Spleen (tissue), 11 donors: Measurements from ENCODE around the gene GAGE10. TPM values are rescaled to one million over a fixed set of nuclear protein-coding genes. Genes with fewer than 3 reads are reported as not detected.

Source experiments
- DNase-seq: peaks from one replicate; pipeline ENCODE4 v3.0.0-alpha.2; 2020
- H3K27ac ChIP-seq, 8 donors: fragments of 200-600 bp; sonication (generic) in 7 of 8; 1 replicate in 4 of 8; 2 replicates in 4 of 8; pipeline versions ENCODE4 v1.5.0 to v1.8.0; 2016 to 2021; ENCODE audit warnings: inconsistent platforms in 4 of 8, mild to moderate bottlenecking in 4 of 8, moderate library complexity in 1 of 8
- H3K27me3 ChIP-seq, 7 donors: fragments of 200-600 bp; sonication (generic) in 6 of 7; replicated peaks in 1 of 7; 1 replicate in 4 of 7; 2 replicates in 3 of 7; pipeline versions ENCODE4 v1.5.0 to v1.8.0; 2016 to 2021; ENCODE audit warnings: inconsistent platforms in 3 of 7, mild to moderate bottlenecking in 1 of 7
- H3K36me3 ChIP-seq, 6 donors: fragments of 200-600 bp; sonication (generic) in 5 of 6; 1 replicate in 4 of 6; 2 replicates in 2 of 6; pipeline versions ENCODE4 v1.5.0 to v1.8.0; 2016 to 2021; ENCODE audit warnings: inconsistent platforms in 2 of 6
- H3K4me1 ChIP-seq, 6 donors: fragments of 200-600 bp; sonication (generic) in 5 of 6; 1 replicate in 3 of 6; 2 replicates in 3 of 6; pipeline versions ENCODE4 v1.5.0 to v1.8.0; 2016 to 2021; ENCODE audit warnings: inconsistent platforms in 3 of 6
- H3K4me3 ChIP-seq, 8 donors: fragments of 200-600 bp; sonication (generic) in 7 of 8; 1 replicate in 4 of 8; 2 replicates in 4 of 8; pipeline versions ENCODE4 v1.5.0 to v1.8.0; 2016 to 2021; ENCODE audit warnings: inconsistent platforms in 4 of 8, mild to moderate bottlenecking in 4 of 8, moderate library complexity in 2 of 8
- H3K9me3 ChIP-seq, 8 donors: fragments of 200-600 bp; sonication (generic) in 7 of 8; 1 replicate in 4 of 8; 2 replicates in 4 of 8; pipeline versions ENCODE4 v1.5.0 to v1.8.0; 2016 to 2021; ENCODE audit warnings: inconsistent platforms in 4 of 8
- POLR2A ChIP-seq, 3 donors: fragments of 450-650 bp; IDR thresholded peaks; one replicate each; pipeline ENCODE4 v1.5.1; 2017; ENCODE audit warnings: antibody characterized with exemption in 3 of 3, mild to moderate bottlenecking in 1 of 3
- POLR2AphosphoS5 ChIP-seq, 3 donors: sonication (generic); formaldehyde crosslinking; IDR thresholded peaks; one replicate each; pipeline ENCODE4 v1.5.1; 2017; ENCODE audit warnings: antibody characterized with exemption in 3 of 3
- WGBS, 5 donors: extraction: QIAGEN DNeasy Blood & Tissue Kit in 3 of 5; methylation state at CpG; one replicate each; pipeline versions ENCODE4 v1.1.5 to v1.1.7; 2013 to 2018; 5-methylcytosine and 5-hydroxymethylcytosine counted together
- intact Hi-C: fragments of 100-400 bp; cut with DNase I; formaldehyde crosslinking; loops from one replicate; pipeline ENCODE4 v1.15.0; 2023; ENCODE audit warnings: low total_unique reads
- polyA plus RNA-seq, 3 donors: library from polyadenylated mRNA; stranded (reverse); fragments of 200-250 nt; gene quantifications; one replicate each; pipeline ENCODE4 v1.2.1, GENCODE V29; 2013
- total RNA-seq, 7 donors: library from RNA; depleted of rRNA in 3 of 7; stranded (reverse); fragments of >200 nt in 3 of 7; fragmentation: NEBNext Ultra II Directional in 4 of 7; extraction: Animal tissue kit (Norgen Biotek cat#: 25700) in 4 of 7; gene quantifications; one replicate each; pipeline versions ENCODE4 v1.1.0 to v1.2.1, GENCODE V29; 2016 to 2021
- TF ChIP-seq, protein P1 (sequence below), 11 experiments: fragments of 200-600 bp in 7 of 11; fragments of 450-650 bp in 4 of 11; sonication (generic) in 4 of 11; IDR thresholded peaks in 8 of 11; conservative IDR thresholded peaks in 3 of 11; 1 replicate in 7 of 11; 2 replicates in 4 of 11; pipeline versions ENCODE4 v1.4.0 to v1.8.0; 2016 to 2021; ENCODE audit warnings: antibody characterized with exemption in 11 of 11, inconsistent platforms in 4 of 11, mild to moderate bottlenecking in 1 of 11
- donor health status: healthy with polysubstance abuse.
- donor health status: DM: no; HTN: no; CAD: no; lungs with moderate emphysema.
- donor health status: DM: no; HTN: no; CAD: no.
- donor health status: Bipolar disorder and iron deficiency.
- donor health status: healthy.
- donor health status: DM: no; HTN: no; CAD: no.
- donor health status: DM: yes; HTN: yes; CAD: no.

Gene GAGE10
- total and polyA plus RNA-seq, 10 donors, result not detected

DNA sequence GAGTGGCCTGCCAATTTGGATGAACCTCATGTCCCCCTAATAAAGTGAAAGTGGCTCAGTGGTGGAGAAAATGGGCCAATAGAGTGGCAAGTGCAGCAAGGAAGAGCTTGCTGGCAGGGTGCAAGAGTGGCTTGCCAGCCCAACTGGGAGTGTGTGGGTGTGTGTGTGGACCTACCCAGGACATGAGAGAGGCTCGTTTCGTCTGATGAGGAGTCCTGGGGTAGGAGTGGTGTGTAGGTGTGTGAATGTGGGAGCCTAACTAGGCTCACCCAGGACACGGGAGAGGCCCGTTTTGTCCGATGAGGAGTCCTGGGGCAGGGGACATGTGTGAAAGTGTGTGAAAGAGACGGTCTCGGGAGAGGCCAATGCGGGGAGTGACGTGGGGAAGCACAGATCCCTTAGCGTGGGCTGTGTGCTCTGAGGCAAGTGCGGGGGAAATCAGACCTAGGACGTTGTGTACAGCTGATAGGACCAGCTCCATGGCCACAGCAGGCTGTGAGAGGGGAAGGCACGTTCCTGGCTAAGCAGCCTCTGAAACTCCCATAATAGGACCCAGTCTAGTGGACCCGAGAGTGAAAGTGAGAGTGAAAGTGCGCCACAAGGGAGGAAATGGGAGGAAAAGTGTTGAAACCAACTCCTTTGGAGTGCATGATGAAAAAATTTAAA lies 5.3 kb downstream of the GAGE10 start:
- Histone ChIP-seq H3K4me3 (peak overlapping the region in 7 of 8 donors; percentile 8 to 64 (median 30)), H3K36me3 (no peaks in the 10 kb centered on the region), H3K4me1 (peaks cover 0 to 20% (median 7%) of the 10 kb centered on the region in 6 donors), H3K27ac (peak overlapping the region; percentile 69 to 83 (median 77)), H3K27me3 (no peaks in the 10 kb centered on the region), H3K9me3 (no peaks in the 10 kb centered on the region)
- DNase-seq, result peak; percentile 78
- intact Hi-C loops, result no loop called here
- peak in 1 of 3 donors; percentile 48 for TF ChIP-seq POLR2AphosphoS5 (IDR thresholded peaks at IDR 0.05)
- TF ChIP-seq POLR2A (IDR thresholded peaks at IDR 0.05), result no peak
- TF ChIP-seq, protein P1, sequence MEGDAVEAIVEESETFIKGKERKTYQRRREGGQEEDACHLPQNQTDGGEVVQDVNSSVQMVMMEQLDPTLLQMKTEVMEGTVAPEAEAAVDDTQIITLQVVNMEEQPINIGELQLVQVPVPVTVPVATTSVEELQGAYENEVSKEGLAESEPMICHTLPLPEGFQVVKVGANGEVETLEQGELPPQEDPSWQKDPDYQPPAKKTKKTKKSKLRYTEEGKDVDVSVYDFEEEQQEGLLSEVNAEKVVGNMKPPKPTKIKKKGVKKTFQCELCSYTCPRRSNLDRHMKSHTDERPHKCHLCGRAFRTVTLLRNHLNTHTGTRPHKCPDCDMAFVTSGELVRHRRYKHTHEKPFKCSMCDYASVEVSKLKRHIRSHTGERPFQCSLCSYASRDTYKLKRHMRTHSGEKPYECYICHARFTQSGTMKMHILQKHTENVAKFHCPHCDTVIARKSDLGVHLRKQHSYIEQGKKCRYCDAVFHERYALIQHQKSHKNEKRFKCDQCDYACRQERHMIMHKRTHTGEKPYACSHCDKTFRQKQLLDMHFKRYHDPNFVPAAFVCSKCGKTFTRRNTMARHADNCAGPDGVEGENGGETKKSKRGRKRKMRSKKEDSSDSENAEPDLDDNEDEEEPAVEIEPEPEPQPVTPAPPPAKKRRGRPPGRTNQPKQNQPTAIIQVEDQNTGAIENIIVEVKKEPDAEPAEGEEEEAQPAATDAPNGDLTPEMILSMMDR (IDR thresholded peaks at IDR 0.05 in 8 of 11, conservative IDR thresholded peaks at IDR 0.05 in 3 of 11), result no peak
- 36 to 60% (median 54%) methylated on average over 12 to 15 of the region's 15 CpGs for WGBS, 5 donors

DNA sequence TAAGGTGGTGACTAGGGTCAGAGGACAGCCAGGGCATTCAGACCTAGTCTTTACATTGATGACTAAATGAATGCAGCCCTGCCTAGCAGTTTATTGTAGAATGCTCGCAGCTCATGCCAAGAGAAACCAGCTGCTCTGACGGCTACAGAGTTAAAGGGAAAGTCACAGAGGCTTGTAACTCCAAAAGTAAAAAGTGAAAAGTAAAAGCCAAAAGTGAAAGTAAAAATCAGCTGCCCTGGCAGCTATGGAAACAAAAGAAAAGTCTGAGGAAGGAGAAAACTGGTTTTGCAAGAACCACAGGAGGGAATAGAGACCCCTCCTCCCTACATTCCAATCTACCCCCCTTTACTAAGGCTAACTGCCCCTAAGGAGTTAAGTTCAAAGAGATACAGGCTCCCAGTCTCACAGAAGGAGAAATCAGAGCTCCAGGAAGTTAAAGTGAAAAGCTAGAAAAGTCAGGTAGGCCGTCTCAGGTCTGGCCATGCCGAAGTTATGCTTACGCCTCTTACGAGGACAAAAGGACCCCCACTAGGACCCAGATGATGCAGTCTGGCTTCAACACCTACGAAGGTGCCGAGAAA lies 6.0 kb downstream of the GAGE10 start:
- 11 to 45% (median 24%) methylated on average over 8 of the region's 8 CpGs for WGBS, 5 donors
- DNase-seq, result no peak
- H3K4me3 ChIP-seq, result peak overlapping the region; percentile 8 to 64 (median 29)

DNA sequence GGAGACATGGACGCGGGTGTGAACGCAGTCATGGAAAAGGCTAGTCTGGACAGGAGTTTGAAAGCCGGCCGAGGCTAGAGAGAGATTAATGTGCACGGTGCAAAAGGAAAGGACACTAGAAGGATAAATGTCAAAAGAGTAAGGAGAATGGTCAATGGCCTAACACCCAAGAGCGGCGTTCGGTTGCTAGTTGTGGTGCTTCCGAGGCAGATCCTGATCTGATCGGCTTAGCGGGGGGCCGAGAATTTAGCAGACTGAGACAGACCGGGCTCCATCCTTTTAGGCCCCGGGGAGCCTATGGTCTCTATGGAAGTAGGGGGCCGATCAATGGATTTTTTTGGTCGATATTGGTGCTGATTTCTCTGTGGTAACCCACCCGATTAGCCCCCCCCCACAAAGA lies 6.9 kb downstream of the GAGE10 start:
- no peak for DNase-seq
- intact Hi-C loops, result no loop called here
- no peaks in the 10 kb centered on the region for H3K36me3 ChIP-seq
- H3K9me3 ChIP-seq, result no peaks in the 10 kb centered on the region
- no peak for TF ChIP-seq POLR2A (IDR thresholded peaks at IDR 0.05)
- TF ChIP-seq, protein P1 (IDR thresholded peaks at IDR 0.05 in 8 of 11, conservative IDR thresholded peaks at IDR 0.05 in 3 of 11), result no peak
- no peak for TF ChIP-seq POLR2AphosphoS5 (IDR thresholded peaks at IDR 0.05)
- H3K27me3 ChIP-seq, result no peaks in the 10 kb centered on the region
- peak overlapping the region in 1 of 8 donors; percentile 64 for H3K4me3 ChIP-seq
- peak overlapping the region in 4 of 8 donors; percentile 75 to 83 (median 80) for H3K27ac ChIP-seq
- H3K4me1 ChIP-seq, result peaks cover 0 to 20% (median 7%) of the 10 kb centered on the region in 6 donors
- WGBS, 5 donors, result 82 to 92% (median 89%) methylated on average over 16 to 18 of the region's 18 CpGs

More for the DNA sequence above, 6.0 kb downstream of the GAGE10 start:
- Histone ChIP-seq H3K36me3 (no peaks in the 10 kb centered on the region), H3K9me3 (no peaks in the 10 kb centered on the region), H3K27ac (peak overlapping the region; percentile 69 to 83 (median 77)), H3K4me1 (peaks cover 0 to 20% (median 7%) of the 10 kb centered on the region in 6 donors), H3K27me3 (no peaks in the 10 kb centered on the region)
- intact Hi-C loops, result no loop called here
- TF ChIP-seq, protein P1 (IDR thresholded peaks at IDR 0.05 in 8 of 11, conservative IDR thresholded peaks at IDR 0.05 in 3 of 11), result no peak
- TF ChIP-seq POLR2A (IDR thresholded peaks at IDR 0.05) (no peak), POLR2AphosphoS5 (IDR thresholded peaks at IDR 0.05) (no peak)

DNA sequence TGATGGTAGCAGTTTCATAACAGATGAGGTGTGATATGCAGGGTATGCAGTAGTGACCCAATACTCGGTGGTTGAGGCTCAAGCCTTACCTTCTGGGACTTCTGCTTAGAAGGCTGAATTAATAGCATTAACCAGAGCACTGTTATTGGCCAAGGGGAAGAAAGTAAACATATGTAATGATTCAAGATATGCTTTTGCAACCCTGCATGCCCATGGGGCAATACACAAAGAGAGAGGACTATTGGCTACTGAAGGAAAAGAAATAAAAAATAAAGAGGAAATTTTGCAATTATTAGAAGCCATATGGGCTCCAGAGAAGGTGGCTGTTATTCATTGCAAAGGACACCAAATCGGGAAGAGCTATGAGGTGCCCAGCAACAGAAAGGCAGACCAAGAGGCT lies 8.7 kb downstream of the GAGE10 start:
- TF ChIP-seq, protein P1 (IDR thresholded peaks at IDR 0.05 in 8 of 11, conservative IDR thresholded peaks at IDR 0.05 in 3 of 11), result no peak
- TF ChIP-seq POLR2A (IDR thresholded peaks at IDR 0.05) (no peak), POLR2AphosphoS5 (IDR thresholded peaks at IDR 0.05) (no peak)
- no peak overlapping the region for H3K27ac ChIP-seq
- no peak for DNase-seq
- no peaks in the 10 kb centered on the region for H3K27me3 ChIP-seq
- no peaks in the 10 kb centered on the region for H3K36me3 ChIP-seq
- 43 to 77% (median 61%) methylated on average over 2 of the region's 2 CpGs for WGBS, 5 donors
- no peak overlapping the region for H3K4me3 ChIP-seq
- H3K4me1 ChIP-seq, result peaks cover 0 to 20% (median 7%) of the 10 kb centered on the region in 6 donors
- intact Hi-C loops, result no loop called here
- no peaks in the 10 kb centered on the region for H3K9me3 ChIP-seq
